Activated naive CD4-positive, alpha-beta T cell treated with anti-CD3 and anti-CD28 coated beads, Interleukin-2, amount 50 U/mL, for 24 hours (primary cell): ENCODE data around the gene NEDD8.

Source experiments
- H3K27ac Mint-ChIP-seq: one replicate; pipeline ENCODE4 v1.8.0; 2021; ENCODE audit warnings: mild to moderate bottlenecking, mixed read lengths
- H3K27me3 Mint-ChIP-seq: one replicate; pipeline ENCODE4 v1.8.0; 2021; ENCODE audit warnings: mixed read lengths
- H3K36me3 Mint-ChIP-seq: one replicate; pipeline ENCODE4 v1.8.0; 2021; ENCODE audit warnings: mixed read lengths
- H3K4me1 Mint-ChIP-seq: one replicate; pipeline ENCODE4 v1.8.0; 2021; ENCODE audit warnings: mixed read lengths
- H3K4me3 Mint-ChIP-seq: one replicate; pipeline ENCODE4 v1.8.0; 2021; ENCODE audit warnings: mild to moderate bottlenecking, mixed read lengths
- H3K9me3 Mint-ChIP-seq: one replicate; pipeline ENCODE4 v1.8.0; 2021; ENCODE audit warnings: mixed read lengths

The NEDD8 gene

DNA sequence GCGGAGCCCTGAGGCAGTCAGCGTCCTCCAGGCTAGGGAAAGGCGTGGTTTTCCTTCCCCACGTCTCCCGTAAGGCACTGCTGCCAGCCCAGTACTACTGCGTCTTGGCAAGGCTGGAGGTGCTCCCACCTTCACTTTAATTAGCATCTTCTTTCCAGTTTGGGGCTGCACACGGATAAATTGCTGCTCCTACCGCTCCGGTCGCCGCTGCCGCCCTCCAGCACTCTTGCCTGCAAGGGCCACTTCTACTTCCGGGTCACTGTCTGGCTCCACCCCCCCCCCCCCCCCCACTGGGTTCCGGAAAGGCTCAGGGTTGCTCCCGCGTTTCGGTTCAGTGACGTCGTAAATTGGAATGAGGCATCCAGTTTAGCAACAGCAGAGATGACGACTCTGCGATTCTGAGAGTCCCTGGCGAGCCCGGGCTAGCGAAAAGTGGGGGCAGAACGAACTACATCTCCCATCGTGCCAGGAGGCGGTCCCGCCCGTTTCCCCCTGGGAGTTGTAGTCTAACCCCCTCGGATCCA lies at the start of gene NEDD8:
TSS of gene NEDD8 (minus strand) at position 247 of the 524 bp plus-strand sequence. CDS start at position 147, 100 bp downstream.
- H3K36me3 Mint-ChIP-seq, result peaks cover 8% of the 10 kb centered on the region
- H3K9me3 Mint-ChIP-seq, result no peaks in the 10 kb centered on the region
- H3K27me3 Mint-ChIP-seq, result no peaks in the 10 kb centered on the region
- peak within 1 kb of the TSS; percentile 97 for H3K4me3 Mint-ChIP-seq
- peak within 1 kb of the TSS; percentile 94 for H3K27ac Mint-ChIP-seq
- H3K4me1 Mint-ChIP-seq, result peaks cover 57% of the 10 kb centered on the region

DNA sequence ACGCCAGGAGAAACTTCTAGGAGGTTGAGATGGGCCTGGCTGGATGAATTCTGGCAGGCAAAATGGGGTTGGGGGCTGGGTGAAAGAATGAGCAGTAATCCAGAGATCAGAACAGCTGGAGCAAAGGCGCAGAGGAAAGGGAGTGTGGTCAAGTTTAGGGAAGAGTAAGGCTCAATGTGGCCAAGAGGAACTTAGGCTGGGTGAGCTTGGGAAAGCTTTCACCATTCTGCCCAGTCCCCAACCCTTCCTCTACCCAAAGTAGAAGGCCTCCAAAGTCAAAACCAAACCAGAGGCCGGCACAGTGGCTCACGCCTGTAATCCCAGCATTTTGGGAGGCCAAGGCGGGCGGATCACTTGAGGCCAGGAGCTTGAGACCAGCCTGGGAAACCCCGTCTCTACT lies 49.5 kb upstream of the NEDD8 start:
- peak overlapping the region; percentile 64 for H3K27ac Mint-ChIP-seq
- peaks cover 43% of the 10 kb centered on the region for H3K4me1 Mint-ChIP-seq
- H3K27me3 Mint-ChIP-seq, result no peaks in the 10 kb centered on the region
- no peaks in the 10 kb centered on the region for H3K36me3 Mint-ChIP-seq
- no peaks in the 10 kb centered on the region for H3K9me3 Mint-ChIP-seq
- no peak overlapping the region for H3K4me3 Mint-ChIP-seq

DNA sequence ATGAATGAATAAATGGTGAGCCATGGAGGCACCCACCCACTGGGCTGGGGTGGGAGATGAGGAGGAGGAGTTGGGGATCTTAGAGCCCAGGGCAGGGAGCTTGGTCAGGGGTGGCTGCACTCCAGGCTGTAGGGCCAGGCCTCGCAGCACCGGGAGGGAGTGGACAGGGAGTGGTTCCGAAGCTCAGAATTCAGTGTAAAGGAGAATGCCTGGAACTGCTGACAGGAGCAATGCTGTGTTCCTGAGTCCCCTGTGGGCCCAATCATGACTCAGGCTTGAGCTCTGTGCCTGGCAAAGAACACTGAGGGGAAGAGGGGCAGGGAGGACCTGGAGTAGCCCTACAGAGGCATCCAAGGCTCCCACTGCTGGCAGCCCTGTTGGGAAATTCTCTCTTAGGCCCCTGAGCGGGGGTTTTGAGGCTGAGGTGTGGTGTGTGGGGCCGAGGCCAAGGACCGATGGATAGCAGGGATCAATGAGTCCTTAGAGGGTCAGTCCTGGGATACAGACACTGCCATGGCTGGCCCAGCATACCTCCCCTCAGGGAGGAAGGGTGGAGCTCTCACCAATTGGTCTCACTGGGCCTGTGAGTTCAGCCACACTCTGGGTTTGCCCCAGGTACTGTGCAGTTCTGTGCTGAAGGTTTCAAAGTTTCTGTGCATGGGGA lies 48.8 kb upstream of the NEDD8 start:
- Mint-ChIP-seq H3K4me1 (peaks cover 45% of the 10 kb centered on the region), H3K4me3 (no peak overlapping the region), H3K9me3 (no peaks in the 10 kb centered on the region), H3K27ac (peak overlapping the region; percentile 64), H3K36me3 (no peaks in the 10 kb centered on the region), H3K27me3 (no peaks in the 10 kb centered on the region)

DNA sequence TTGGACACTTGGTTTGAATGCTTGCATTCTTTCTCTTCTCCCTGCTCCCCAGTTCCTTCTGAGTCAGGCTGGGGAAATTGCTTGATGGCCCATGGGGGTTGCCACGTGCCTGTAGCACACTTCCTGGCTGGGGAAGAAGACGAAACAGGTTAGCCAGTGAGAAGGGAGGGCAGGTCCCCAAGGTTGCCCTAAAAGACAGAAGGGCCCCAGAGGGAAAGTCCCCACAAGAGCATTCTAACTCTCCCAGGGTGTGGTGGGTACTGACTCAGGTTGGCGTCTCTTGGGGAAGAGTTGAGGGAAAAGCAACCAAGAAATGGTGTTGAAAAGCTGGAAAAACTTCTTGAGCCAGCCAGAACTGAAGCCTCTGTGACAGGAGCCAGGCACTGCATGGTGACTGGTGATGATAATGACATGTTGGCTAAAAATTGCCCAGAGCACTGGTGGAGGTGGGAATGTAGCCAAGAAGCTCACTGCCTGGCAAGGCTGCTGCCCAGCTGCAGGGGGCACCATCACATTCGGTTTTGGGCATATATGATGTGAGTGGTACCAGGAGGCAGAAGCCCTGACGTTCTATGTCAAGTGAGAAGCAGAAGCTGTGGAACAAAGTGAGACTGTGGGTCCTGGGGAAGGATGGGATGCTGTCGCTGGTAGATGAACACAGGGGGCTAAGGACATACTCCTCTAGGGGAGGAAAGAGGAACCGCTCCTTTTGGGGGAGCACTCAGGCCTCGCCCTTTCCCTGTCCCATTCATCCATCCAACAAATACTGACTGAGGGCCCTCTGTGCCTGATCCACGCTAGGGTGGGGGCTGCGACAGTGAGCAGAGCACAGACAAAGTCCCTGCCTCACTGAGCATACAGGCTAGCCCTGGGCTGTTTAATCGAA lies 47.4 kb upstream of the NEDD8 start:
- peaks cover 54% of the 10 kb centered on the region for H3K4me1 Mint-ChIP-seq
- H3K4me3 Mint-ChIP-seq, result peak overlapping the region; percentile 57
- peak overlapping the region; percentile 89 for H3K27ac Mint-ChIP-seq
- H3K27me3 Mint-ChIP-seq, result no peaks in the 10 kb centered on the region
- H3K36me3 Mint-ChIP-seq, result no peaks in the 10 kb centered on the region
- no peaks in the 10 kb centered on the region for H3K9me3 Mint-ChIP-seq

DNA sequence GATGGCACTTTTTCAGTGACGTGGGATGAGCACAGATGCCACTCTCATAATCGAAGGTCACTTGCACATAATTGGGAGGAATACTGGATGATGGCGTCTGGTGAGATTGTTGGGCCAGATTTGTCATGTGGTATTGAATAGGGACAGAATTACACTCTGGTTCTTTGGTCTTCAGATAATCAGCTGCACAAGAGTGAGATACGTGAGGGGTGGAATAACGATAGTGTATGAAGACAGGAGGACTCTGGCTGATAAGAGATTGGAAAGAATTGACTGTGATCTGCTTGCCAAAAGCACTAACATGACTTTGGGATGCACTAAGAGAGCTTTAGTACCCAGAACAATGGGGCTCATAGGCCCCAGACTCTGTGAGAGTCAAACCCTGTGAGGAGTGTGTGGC lies 46.3 kb upstream of the NEDD8 start:
- Mint-ChIP-seq H3K4me1 (peaks cover 64% of the 10 kb centered on the region), H3K4me3 (peak overlapping the region; percentile 45), H3K9me3 (no peaks in the 10 kb centered on the region), H3K27me3 (no peaks in the 10 kb centered on the region), H3K36me3 (no peaks in the 10 kb centered on the region), H3K27ac (peak overlapping the region; percentile 89)

DNA sequence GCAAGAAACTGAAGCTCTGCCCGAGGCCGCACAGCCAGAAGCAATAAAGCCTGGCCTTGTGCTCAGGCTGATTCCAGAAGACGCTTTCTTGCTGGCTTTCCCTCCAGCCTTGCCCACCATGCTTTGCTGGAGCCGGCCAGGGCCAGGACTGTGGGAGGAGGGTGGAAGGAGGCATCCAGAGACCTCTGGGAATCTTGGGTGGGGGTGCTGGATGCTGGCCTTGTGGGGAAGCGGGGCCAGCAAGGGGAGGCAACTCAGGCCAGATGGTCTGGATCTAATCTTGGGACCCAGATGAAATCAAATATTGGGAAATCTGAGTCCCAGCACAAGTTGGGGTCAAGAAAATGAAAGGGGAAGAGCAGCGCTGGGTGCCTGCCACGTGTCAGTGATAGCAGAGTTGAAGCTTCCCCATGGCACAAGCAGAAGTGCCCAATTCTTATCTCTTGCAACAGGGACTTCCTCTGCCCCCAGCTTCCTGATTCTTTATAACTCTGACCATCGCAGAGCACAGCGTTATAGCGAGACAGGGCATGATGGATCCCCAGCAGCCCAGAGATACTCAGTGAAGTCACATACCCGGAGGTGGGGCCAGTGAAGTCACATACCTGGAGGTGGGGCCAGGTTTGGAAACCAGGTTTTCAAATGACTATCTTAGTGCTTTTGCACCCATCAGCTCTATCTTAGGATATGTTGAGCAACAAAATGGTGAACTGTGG lies 45.6 kb upstream of the NEDD8 start:
- no peak overlapping the region for H3K27ac Mint-ChIP-seq
- H3K9me3 Mint-ChIP-seq, result no peaks in the 10 kb centered on the region
- no peaks in the 10 kb centered on the region for H3K27me3 Mint-ChIP-seq
- H3K36me3 Mint-ChIP-seq, result no peaks in the 10 kb centered on the region
- H3K4me3 Mint-ChIP-seq, result no peak overlapping the region
- H3K4me1 Mint-ChIP-seq, result peaks cover 71% of the 10 kb centered on the region

DNA sequence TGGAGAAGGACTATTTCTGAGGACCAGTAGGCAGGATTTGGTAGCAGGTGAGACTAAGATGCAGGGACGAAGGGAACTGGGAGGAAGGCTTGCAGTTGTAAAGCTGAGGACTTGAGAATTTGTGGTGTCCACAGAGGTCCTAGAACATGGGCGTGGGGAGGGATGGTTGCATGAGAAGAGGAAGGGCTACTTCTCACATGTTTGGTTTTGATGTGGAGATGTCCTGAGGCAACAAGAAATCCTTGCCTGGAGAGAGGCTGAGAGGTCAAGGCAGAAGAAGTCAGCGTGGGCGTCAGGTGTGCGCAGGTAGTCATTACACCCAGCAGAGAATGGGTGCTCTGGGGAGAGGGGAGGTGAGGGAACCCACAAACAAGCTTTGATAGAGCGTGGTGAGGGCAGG lies 44.9 kb upstream of the NEDD8 start:
- H3K9me3 Mint-ChIP-seq, result no peaks in the 10 kb centered on the region
- peak overlapping the region; percentile 6 for H3K27ac Mint-ChIP-seq
- H3K27me3 Mint-ChIP-seq, result no peaks in the 10 kb centered on the region
- H3K4me1 Mint-ChIP-seq, result peaks cover 78% of the 10 kb centered on the region
- H3K4me3 Mint-ChIP-seq, result peak overlapping the region; percentile 33
- H3K36me3 Mint-ChIP-seq, result no peaks in the 10 kb centered on the region

DNA sequence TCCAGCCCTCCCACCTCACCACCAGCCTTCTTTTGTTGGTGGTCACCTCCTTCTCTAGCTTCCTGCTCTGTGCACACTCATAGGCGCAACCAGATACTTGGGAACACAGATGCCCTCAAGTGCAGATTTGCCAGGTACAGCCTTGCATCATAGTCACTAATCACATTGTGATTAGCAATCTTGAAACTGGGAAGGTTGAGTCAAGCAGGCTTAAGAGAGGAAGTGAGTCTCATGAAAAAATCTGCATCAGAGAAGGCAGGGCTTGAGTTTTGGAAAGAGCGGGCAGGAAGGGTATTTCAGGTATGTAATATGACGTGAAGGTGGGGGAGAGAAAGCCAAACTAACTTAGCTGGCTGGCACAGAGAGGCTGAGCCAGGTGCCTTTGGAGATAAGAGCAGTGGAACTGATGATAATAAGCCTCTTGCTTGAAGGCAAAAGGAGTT lies 42.0 kb upstream of the NEDD8 start:
- Mint-ChIP-seq H3K9me3 (no peaks in the 10 kb centered on the region), H3K27ac (peak overlapping the region; percentile 88), H3K27me3 (no peaks in the 10 kb centered on the region), H3K36me3 (no peaks in the 10 kb centered on the region), H3K4me1 (peaks cover 68% of the 10 kb centered on the region), H3K4me3 (peak overlapping the region; percentile 50)

DNA sequence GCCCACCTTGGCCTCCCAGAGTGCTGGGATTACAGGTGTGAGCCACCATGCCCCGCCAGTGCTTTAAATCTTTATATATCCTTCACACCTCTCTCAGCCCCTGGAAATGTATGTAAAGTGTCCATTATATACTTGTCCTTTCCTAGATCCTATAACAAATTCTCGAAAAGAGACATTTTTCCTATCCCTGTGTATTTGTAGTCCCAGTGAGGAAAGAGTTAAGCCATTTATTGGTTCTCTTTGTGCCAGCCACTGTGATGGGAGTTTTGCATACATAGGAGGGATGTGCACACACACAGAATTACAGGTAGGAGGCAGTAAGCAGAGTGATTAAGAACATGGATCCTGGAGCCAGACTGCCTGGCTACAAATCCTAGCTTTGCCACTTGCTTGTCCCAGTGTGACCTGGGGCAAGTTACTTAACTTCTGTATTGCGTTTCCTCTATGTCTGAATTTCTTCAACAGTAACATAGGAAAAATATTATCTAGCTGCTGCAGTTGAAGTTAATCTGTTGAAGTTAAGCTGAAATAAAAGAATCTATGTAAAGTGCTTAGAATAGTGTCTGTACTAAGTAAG lies 41.3 kb upstream of the NEDD8 start:
- no peaks in the 10 kb centered on the region for H3K36me3 Mint-ChIP-seq
- peaks cover 62% of the 10 kb centered on the region for H3K4me1 Mint-ChIP-seq
- H3K9me3 Mint-ChIP-seq, result no peaks in the 10 kb centered on the region

DNA sequence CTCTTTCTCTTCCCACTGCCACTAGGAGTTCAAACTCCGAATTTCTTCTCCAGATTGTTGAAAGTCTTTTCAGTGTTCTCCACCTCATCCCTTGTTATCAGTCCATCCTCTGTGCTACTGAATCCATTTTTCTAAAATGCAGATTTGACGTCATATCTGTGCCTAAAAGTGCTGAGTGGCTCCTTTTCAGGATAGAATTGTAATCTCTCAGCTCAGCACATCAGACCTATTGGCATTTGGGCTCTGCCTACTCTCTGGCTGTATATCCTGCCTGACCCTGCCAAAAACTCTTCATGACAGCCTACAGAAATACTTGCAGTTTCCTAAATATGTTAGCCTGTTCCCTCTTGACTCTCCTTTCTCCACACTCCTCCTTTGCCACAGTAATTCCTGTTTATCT lies 40.3 kb upstream of the NEDD8 start:
- H3K4me3 Mint-ChIP-seq, result peak overlapping the region; percentile 85
- no peaks in the 10 kb centered on the region for H3K27me3 Mint-ChIP-seq
- H3K27ac Mint-ChIP-seq, result peak overlapping the region; percentile 96
- H3K4me1 Mint-ChIP-seq, result peaks cover 55% of the 10 kb centered on the region
- H3K36me3 Mint-ChIP-seq, result no peaks in the 10 kb centered on the region
- no peaks in the 10 kb centered on the region for H3K9me3 Mint-ChIP-seq

More for the DNA sequence above, 41.3 kb upstream of the NEDD8 start:
- Mint-ChIP-seq H3K4me3 (peak overlapping the region; percentile 50), H3K27me3 (no peaks in the 10 kb centered on the region), H3K27ac (peak overlapping the region; percentile 88)

DNA sequence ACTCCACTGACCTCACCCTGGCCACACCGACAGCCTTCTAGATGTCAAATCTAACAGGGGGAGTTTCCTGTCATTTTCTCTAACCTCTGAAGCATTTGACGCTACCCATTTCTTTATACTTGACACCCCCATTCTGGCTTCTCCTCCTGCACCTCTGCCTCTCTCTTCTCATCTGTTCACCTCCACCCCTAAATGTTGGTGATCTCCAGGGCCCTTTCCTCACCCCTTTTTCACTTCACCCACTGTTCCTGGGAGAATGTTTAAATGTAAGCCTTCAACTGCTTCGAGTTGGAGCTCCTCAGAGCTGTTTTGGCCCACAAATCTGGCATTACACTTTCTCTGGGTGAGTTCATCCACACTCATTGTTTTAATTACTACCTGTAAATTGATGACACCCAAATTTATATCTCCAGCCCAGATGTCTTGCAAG lies 39.7 kb upstream of the NEDD8 start:
- Mint-ChIP-seq H3K4me3 (peak overlapping the region; percentile 85), H3K36me3 (peaks cover 4% of the 10 kb centered on the region), H3K9me3 (no peaks in the 10 kb centered on the region), H3K4me1 (peaks cover 50% of the 10 kb centered on the region), H3K27ac (peak overlapping the region; percentile 96), H3K27me3 (no peaks in the 10 kb centered on the region)

DNA sequence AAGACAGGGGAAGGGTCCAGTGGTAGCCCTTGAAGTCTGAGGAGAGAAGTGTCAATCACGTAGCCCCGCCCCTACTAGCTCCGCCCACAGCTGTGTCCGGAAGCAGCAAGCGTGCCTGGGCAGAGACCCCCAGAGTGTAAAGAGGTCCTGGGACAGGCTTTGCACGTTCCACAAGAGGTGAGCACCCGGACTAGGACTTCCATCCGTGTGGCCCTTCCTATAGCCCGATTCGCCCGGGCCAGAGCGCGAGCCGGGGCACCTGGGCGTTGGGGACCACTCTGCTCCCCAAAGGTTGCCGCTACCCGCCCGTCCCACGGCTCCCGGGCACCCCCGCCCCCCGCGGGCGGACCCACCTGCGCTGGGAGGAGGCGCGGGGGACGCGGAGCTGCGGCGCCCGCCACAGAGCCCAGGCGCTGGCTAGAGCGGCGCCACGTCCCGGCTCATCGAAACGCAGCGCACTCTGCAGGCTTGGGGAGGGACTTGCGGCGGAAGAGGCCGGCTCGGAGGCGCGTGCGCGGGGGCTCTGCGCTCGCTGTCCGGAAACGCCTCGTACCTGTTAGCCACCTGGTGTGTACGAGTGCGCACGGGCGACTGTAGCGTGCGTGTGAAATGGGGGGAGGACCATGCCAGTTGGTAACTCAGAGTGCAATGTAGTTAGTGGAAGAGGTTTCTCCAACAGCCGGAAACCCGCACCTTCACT lies 39.1 kb upstream of the NEDD8 start, which contains the start of gene RABGGTA:
TSS of gene RABGGTA (minus strand) at position 464 of the 700 bp plus-strand sequence. CDS start 482 bp downstream, outside the sequence.
- H3K27ac Mint-ChIP-seq, result peak within 1 kb of the TSS; percentile 96
- no peaks in the 10 kb centered on the region for H3K27me3 Mint-ChIP-seq
- peaks cover 5% of the 10 kb centered on the region for H3K36me3 Mint-ChIP-seq
- no peaks in the 10 kb centered on the region for H3K9me3 Mint-ChIP-seq
- H3K4me3 Mint-ChIP-seq, result peak within 1 kb of the TSS; percentile 85
- peaks cover 45% of the 10 kb centered on the region for H3K4me1 Mint-ChIP-seq

DNA sequence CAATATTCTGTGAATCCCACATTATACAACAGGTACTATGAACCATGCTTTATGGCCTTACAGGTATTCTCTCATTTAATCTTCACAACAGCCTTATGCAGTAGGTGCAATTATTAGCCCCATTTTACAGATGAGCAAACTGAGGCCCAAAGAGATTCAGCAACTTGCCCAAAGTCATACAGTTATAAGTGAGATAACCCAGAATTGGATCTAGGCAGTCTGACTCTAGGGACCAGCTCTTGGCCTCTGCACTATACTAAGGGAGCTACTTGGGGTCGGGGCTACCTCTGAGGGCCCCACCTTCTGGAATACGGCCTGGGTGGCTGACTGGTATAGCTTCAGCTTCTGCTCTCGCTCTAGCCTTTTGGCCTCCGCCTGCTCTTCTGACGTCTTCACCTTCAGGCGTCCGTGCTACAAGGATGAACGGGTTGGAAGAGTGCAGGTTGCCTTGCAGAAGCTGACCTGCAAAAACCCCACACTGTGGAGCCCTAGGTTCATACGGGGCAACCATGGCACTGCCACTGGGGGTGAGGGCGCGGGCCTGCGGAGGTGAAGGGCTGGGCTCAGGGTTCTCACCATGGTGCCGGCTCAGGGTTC lies 38.5 kb upstream of the NEDD8 start:
- peaks cover 7% of the 10 kb centered on the region for H3K36me3 Mint-ChIP-seq
- no peaks in the 10 kb centered on the region for H3K9me3 Mint-ChIP-seq
- H3K27me3 Mint-ChIP-seq, result no peaks in the 10 kb centered on the region
- H3K27ac Mint-ChIP-seq, result peak overlapping the region; percentile 95
- H3K4me3 Mint-ChIP-seq, result peak overlapping the region; percentile 85
- peaks cover 45% of the 10 kb centered on the region for H3K4me1 Mint-ChIP-seq

DNA sequence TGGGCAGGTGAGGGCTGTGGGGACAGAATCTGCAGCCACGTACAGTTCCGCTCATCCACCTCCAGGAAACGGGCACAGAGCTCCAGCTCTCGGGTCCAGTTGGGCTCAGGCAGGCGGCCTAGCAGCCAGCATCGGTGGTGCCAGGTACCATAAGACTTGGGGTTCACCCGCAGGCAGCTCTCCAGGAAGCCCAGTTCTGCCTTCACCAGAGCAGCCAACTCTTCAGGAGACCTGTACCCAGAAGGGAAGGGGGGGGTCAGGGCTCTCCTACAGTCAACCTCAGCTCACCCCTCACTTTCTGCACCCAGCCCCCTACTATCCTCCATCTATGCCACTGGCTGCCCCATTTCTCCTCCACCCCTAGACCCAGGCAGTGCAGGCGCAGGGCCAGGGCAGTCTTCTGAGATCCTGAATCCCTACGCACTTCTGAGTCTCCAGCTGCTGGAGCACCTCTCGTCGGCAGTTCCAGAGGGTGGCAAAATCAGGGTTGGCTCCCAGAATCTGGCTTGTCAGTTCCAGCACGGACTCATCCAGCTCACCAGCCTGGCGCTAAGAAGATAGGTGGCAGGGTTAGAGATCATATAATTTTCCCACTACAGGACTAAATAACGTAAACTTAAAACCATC lies 37.9 kb upstream of the NEDD8 start:
- H3K4me1 Mint-ChIP-seq, result peaks cover 39% of the 10 kb centered on the region
- H3K4me3 Mint-ChIP-seq, result peak overlapping the region; percentile 85
- peaks cover 7% of the 10 kb centered on the region for H3K36me3 Mint-ChIP-seq
- no peaks in the 10 kb centered on the region for H3K27me3 Mint-ChIP-seq
- H3K27ac Mint-ChIP-seq, result no peak overlapping the region
- no peaks in the 10 kb centered on the region for H3K9me3 Mint-ChIP-seq
